T-helper 2 cell (primary cell): ENCODE measurements around the gene MXI1.
A peak's percentile ranks its signal among the peaks of the same experiment; 100 is the strongest.

ENCODE experiments used
- DNase-seq, 5 experiments: peaks; one replicate each; pipeline versions ENCODE4 v3.0.0 to v3.0.0-alpha.2; 2012 to 2022

The MXI1 gene

GRCh38 chr10:110216240-110216639, 8.8 kb downstream of the MXI1 start:
- no peak for DNase-seq

DNA sequence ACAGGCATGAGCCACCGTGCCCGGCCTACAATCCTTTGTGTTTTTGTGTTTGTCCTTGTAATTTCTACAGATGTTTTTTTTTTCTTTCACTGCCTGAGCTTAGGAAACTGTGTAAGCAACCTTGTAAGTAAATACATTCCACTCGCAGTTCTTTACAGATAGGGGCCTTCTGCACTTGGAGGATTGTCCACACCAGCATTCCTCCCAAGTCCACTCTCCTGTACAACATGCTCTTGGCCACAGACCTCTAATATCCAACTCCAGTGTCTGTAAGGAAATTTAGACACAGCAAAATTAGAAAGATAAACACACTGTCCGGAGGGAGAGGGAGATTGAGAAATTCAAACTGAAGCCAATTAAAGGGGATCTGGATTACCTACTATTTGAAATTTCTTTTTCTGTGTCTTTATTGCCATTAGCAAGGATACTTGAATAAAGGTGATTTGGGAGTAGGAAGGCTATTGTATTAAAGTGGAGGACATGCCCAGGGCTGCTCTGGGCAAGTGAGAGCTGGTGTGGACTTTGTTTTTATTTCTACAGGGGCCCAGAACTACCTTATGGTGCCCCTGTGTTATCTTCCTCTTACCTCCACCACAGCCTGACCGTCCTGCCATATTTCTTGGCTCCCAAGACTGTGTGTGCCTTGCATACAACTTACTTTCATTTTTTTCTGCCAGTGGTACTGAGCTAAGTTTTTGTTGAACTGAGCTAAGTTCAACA, 9.7 kb downstream of the MXI1 start:
- no peak for DNase-seq

- no peak for DNase-seq
These were observed 10.2 kb downstream of the MXI1 start for GRCh38 chr10:110217662-110218008.

DNA sequence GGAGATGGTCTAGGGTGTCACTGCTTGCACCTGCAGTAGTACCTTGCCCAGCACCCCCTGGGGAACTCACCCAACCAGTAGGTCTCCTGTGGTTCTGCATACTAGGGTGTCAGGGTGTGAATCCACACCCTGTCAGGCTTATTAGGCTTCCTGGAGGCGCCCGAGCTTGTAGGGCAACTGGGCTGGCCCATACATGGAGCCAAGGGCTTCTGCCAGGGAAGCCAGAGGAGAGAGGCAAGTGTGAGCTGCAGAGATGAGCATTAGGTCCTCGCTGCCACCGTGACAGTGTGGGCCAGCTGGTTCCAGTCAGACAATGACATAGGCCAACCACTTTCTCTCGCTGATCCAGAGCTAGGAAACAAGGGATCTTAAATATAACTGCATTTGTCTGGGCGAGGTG, 11.2 kb downstream of the MXI1 start:
- DNase-seq: peak in 1 of 5 experiments; percentile 25

- DNase-seq: no peak
These were observed 12.5 kb downstream of the MXI1 start for GRCh38 chr10:110219884-110220283.

DNA sequence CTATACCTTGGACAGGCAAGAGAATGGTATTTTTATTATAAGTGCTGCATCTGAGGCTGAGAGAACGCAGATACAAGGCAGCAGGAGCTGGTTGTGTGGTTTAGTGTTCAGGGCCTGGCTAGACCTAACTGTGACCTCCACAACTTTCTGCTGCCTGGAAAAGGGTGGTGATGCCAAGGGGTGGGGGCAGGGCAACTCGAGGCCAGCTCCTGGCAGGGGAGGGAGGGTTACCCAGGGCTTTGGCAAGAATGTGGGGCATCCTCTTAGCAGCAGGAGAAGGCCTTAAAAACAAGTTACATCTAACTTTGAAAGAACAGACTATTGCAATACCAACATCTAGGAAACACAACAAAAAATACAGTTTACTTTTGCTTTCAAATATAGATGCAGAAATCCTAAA, 13.0 kb downstream of the MXI1 start:
- DNase-seq: no peak

- DNase-seq: no peak
These were observed 13.8 kb downstream of the MXI1 start for GRCh38 chr10:110221044-110221720.

GRCh38 chr10:110221721-110222261, 14.4 kb downstream of the MXI1 start:
- DNase-seq: peak in 4 of 5 experiments; percentile 58 to 86 (median 66)

DNA sequence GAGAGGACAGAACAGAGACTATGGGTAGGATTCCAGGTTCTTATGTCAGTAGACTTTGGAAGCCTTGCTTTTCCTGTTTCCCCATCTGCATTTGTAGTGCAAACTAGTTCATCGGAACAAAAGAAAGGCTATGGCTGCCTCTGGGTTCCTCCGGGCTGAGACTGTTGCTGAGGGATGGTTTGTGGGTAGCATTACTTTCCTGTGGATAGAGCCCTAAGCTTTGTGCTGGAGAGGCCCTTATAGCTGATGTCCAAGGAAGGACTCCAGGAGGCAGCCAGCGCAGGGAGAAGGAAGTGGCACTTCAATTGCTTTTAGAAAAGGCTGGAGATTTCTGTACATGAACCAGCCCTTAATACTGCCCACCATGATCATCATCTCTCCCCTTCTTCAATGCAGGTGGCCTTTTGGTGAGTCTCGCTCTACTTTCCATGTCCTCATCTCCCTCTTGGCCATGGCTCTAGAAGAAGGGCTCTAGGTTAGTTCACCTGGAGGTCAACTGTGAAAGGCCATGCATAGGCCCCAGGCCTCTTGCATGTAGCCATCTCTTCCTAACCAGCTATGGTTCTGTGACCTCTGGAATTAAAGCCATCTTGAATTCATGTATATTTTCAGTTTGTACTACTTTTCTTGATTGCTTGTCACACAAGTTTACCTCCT, 15.4 kb downstream of the MXI1 start:
- DNase-seq: no peak

- no peak for DNase-seq
These were observed 16.0 kb downstream of the MXI1 start for GRCh38 chr10:110223298-110223925.

GRCh38 chr10:110224992-110225391, 17.6 kb downstream of the MXI1 start:
- no peak for DNase-seq

GRCh38 chr10:110225441-110225755, 18.0 kb downstream of the MXI1 start:
- no peak for DNase-seq

DNA sequence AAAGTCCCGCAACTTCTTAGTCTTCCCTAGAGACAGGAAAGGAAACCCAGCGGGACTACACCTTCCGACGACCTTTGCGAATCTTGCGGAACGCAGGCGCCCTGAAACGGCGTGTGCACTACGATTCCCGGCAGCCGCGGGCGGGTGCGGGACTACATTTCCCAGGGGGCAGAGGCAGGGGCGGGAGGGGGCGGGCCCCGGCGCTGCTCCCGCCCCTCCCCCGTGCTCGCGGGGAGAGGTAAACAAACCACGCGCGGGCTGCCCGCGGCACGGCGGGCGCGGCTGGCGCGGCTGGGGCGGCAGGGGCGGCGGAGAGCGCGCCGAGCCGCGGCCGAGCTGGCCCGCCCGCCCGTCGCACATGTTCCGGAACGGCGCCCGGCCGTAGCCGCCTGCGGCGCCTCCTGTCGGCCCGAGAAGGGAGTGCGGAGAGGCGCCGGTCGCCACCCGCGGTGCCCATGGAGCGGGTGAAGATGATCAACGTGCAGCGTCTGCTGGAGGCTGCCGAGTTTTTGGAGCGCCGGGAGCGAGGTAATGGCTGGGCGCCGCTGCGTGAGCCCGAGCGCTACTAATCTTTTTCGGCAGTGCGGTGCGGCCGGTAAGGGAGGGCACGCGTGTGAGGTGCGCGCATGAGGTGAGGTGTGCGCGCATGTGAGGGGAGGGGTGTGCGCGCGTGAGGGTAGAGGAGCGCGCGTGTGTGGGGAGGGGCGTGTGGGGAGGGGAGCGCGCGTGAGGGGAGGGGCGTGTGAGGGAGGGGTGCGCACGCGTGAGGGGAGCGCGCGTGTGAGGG, 18.5 kb downstream of the MXI1 start:
- peak; percentile 78 to 93 (median 80) for DNase-seq

DNA sequence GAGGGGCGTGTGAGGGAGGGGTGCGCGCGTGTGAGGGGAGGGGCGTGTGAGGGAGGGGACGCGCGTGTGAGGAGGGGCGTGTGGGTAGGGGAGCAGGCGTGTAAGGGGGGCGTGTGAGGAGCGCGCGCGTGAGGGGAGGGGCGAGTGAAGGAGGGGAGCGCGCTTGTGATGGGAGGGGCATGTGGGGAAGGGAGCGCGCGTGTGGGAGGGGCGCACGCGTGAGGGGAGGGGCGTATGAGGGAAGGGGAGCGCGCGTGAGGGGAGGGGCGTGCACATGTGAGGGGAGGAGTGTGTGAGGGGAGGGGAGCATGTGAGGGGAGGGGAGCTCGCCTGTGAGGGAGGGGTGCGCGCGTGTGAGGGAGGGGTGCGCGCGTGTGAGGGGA, 19.1 kb downstream of the MXI1 start:
- DNase-seq: peak; percentile 75 to 92 (median 79)

GRCh38 chr10:110226926-110227641, 19.7 kb downstream of the MXI1 start:
- peak in 4 of 5 experiments; percentile 53 to 76 (median 67) for DNase-seq

GRCh38 chr10:110228066-110228465, 20.7 kb downstream of the MXI1 start:
- DNase-seq: no peak

DNA sequence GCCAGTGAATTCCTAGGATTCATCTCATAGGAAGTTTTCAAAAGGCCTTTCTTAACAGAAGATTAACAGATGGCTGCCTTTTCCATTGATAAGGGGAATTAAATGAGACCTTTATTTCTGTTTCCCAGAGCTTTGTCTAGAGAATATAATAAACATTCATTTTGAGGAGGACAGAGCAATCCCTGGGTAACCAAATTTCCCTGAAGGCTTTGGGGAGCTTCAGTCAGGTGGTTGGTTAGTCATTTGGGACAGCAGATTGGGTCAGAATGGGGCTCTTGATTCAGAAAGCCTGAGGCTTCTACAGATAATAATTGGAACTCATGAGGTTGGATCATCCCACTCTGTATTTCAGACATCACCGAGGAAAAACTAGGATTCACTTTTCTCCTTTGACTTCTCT, 21.8 kb downstream of the MXI1 start:
- DNase-seq: no peak

DNA sequence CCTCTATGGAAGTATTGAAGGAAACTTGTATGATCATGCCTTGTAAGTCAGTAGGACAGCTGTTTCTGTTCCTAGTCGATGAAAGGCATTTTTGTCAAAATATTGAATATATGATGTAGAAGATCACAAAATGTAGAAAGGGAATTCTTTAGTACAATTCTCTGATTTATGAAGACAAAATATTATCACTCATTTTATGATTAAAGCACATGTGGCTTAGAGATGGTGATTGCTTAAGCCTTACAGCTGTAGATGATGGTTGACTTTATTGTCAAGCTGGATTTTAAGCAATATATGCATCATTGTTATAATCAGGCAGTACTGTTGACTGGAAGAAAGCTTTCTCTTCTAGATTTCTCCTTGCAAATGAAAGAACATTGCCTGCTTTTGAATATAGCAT, 26.4 kb downstream of the MXI1 start:
- no peak for DNase-seq

DNA sequence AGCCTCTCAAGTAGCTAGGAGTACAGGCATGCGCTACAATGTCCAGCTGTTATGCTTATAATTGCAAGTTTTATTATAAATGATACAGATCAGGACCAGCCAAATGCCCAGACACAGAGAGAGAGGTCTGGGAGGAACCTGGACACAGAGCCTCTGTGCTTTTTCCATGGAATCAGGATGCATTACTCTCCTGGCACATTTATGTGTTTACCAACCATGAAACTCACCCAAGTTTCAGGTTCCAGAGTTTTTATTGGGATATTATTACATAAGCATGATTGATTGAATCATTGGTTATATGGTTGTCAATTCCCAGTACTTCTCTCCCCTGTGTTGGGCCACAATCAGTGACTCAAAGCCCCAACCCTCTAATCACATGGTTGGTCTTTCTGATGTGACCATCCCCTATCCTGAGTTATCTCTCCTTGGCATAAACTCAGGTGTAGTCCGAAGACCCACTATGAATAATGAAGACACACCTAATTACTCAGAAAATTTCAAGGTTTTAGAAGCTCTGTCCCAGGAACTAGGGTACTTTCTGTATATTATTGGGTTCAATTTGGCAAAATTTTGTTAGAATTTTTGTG, 30.6 kb downstream of the MXI1 start:
- no peak for DNase-seq

DNA sequence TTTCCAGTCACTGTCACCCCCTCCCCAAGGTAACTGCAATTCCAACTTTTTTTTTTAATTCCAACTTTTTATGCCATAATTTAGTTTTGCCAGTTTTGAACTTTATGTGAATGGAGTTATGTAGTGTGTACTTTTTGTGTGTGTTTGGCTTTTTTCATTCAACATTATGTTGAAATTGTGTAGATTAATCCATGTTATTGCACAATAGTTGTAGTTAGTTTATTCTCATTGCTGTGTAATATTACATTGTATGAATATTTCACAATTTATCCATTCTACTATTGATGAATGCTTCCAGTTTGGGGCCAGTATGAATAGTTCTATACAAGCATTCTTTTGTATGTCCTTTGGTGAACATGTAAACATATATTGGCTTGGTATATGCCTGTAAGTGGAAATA, 32.5 kb downstream of the MXI1 start:
- DNase-seq: no peak

DNA sequence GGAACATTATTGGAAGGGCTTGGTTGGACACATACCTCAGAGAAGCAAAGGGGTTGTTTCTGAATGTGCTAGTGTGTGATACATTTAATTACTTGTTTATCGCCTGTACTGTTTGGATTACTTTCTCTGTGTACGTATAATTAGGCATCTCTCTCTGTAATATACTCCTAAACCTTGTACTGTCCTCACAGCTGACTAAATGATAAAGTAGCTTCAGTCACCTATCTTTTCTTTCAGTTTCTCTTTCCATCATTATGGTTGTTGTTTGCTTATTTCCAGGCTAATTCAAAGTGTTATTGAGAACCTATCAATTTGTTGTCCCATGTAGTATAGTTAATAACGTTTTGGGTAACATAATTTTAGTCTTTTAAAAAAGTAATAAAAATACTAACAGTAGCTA, 34.0 kb downstream of the MXI1 start:
- peak in 1 of 5 experiments; percentile 26 for DNase-seq

DNA sequence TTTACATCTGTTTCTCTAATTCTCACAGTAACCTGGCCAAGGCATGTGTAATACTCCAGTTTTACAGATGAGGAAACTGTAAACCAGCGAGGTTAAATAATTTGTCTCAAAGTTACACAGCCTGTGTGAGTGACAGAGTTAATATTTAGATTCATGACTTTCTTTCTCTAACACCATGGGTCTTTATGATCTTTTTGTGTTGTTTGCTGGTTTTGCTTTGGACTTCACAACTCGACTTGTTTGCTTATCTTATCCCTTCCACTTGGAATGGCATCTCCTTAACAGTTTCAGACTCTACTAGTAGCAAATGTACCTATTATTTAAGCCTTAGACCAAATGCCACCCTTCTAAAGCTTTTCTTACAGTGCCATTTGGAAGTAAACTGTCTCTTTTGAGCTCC, 34.4 kb downstream of the MXI1 start:
- no peak for DNase-seq
